Endothelial cell of umbilical vein (primary cell): ENCODE data around the gene ORC5. TPM values are rescaled to one million over a fixed set of nuclear protein-coding genes. Genes with fewer than 3 reads are reported as not detected.

Experiments
- BruUV-seq: library from RNA; stranded (reverse); fragments of 400-500 nt; replicated peaks from 2 replicates; lab custom pipeline; 2021; lab: Mats Ljungman, UMichigan
- CTCF ChIA-PET: fragments of 300-600, 350-600 bp; sonication (Branson Sonifier 250); formaldehyde crosslinking; loops from one replicate; lab custom pipeline; 2021; ENCODE audit warnings: antibody characterized with exemption, inconsistent platforms; lab: Charles Lee
- POLR2A ChIA-PET: fragments of 300-600, 350-600 bp; sonication (Branson Sonifier 250); formaldehyde crosslinking; loops from one replicate; lab custom pipeline; 2021; ENCODE audit warnings: antibody characterized with exemption, inconsistent platforms; lab: Charles Lee
- DNase-seq: peaks from one replicate; pipeline ENCODE4 v3.0.0-alpha.2; 2011; ENCODE audit warnings: low read depth, low spot score
- FAIRE-seq: peaks from 2 replicates; lab custom pipeline; 2011; peaks lifted over from hg19 to GRCh38; lab: Jason Lieb, UNC
- H2AFZ ChIP-seq: 2 replicates; pipeline ENCODE4 v1.6.0; 2012; ENCODE audit warnings: low read depth, low read length, control low read depth, inconsistent platforms
- H3K27ac ChIP-seq: 2 replicates; pipeline ENCODE4 v1.5.1; 2011; ENCODE audit warnings: low read depth, mild to moderate bottlenecking, control low read depth, low read length, moderate library complexity; ENCODE audit not compliant: insufficient read depth
- H3K27me3 ChIP-seq, 2 experiments: 2 replicates each; pipeline versions ENCODE4 v1.6.0 to v1.6.1; 2011; ENCODE audit warnings: low read length in 2 of 2, mixed read lengths in 1 of 2; ENCODE audit not compliant: control insufficient read depth in 2 of 2, insufficient read depth in 2 of 2
- H3K36me3 ChIP-seq, 2 experiments: 2 replicates in 1 of 2; 3 replicates in 1 of 2; pipeline ENCODE4 v1.5.1; 2011; ENCODE audit warnings: low read length in 2 of 2, mild to moderate bottlenecking in 1 of 2, moderate library complexity in 1 of 2; ENCODE audit not compliant: control insufficient read depth in 2 of 2, insufficient read depth in 2 of 2; ENCODE audit errors: extremely low read depth in 1 of 2
- H3K4me1 ChIP-seq: 3 replicates; pipeline ENCODE4 v1.5.1; 2011; ENCODE audit warnings: mild to moderate bottlenecking, low read length; ENCODE audit not compliant: control insufficient read depth, insufficient read depth; ENCODE audit errors: extremely low read depth
- H3K4me2 ChIP-seq: 2 replicates; pipeline ENCODE4 v1.6.1; 2011; ENCODE audit warnings: low read length, control low read depth, mixed read lengths; ENCODE audit not compliant: insufficient read depth
- H3K4me3 ChIP-seq, 3 experiments: fragments of 200-600 bp in 1 of 3; sonication (generic), shearing (Covaris generic) in 1 of 3; replicated peaks in 1 of 3; 2 replicates each; pipeline ENCODE4 v1.5.1; 2011 to 2016; ENCODE audit warnings: control low read depth in 3 of 3, low read length in 3 of 3, mild to moderate bottlenecking in 2 of 3, inconsistent platforms in 1 of 3, low read depth in 1 of 3, moderate library complexity in 1 of 3; ENCODE audit not compliant: insufficient read depth in 1 of 3
- H3K79me2 ChIP-seq: 2 replicates; pipeline ENCODE4 v1.6.0; 2012; ENCODE audit warnings: low read length, inconsistent platforms; ENCODE audit not compliant: control insufficient read depth, insufficient read depth
- H3K9ac ChIP-seq: replicated peaks from 2 replicates; pipeline ENCODE3; 2011; ENCODE audit warnings: low read length, control low read depth; ENCODE audit not compliant: insufficient read depth; ENCODE audit errors: extremely low read depth
- H3K9me1 ChIP-seq: replicated peaks from 3 replicates; pipeline ENCODE4 v1.6.0; 2011; ENCODE audit warnings: mild to moderate bottlenecking, low read length; ENCODE audit not compliant: control insufficient read depth, insufficient read depth; ENCODE audit errors: extremely low read depth
- H3K9me3 ChIP-seq: replicated peaks from 2 replicates; pipeline ENCODE4 v1.5.1; 2012; ENCODE audit warnings: low read length, inconsistent platforms; ENCODE audit not compliant: control insufficient read depth, insufficient read depth
- H4K20me1 ChIP-seq: replicated peaks from 2 replicates; pipeline ENCODE3; 2011; ENCODE audit warnings: mild to moderate bottlenecking, low read length; ENCODE audit not compliant: control insufficient read depth, insufficient read depth; ENCODE audit errors: extremely low read depth
- CTCF ChIP-seq, 2 donors: IDR thresholded peaks; 1 replicate in 1 of 2; 2 replicates in 1 of 2; pipeline ENCODE4 v1.5.1; 2011; ENCODE audit warnings: low read length in 2 of 2, mild to moderate bottlenecking in 2 of 2, moderate library complexity in 2 of 2, control low read depth in 1 of 2, inconsistent platforms in 1 of 2, low read depth in 1 of 2; ENCODE audit not compliant: insufficient read depth in 1 of 2; ENCODE audit errors: extremely low read depth in 1 of 2
- EZH2 ChIP-seq: IDR thresholded peaks from 2 replicates; pipeline ENCODE4 v1.6.1; 2012; ENCODE audit warnings: borderline replicate concordance, low read depth, mild to moderate bottlenecking, moderate library complexity, low read length, inconsistent platforms; ENCODE audit not compliant: severe bottlenecking
- FOS ChIP-seq: IDR thresholded peaks from 2 replicates; pipeline ENCODE4 v1.6.1; 2011; ENCODE audit warnings: mild to moderate bottlenecking, low read length, moderate library complexity, borderline replicate concordance; ENCODE audit not compliant: insufficient read depth
- GATA2 ChIP-seq: IDR thresholded peaks from 2 replicates; pipeline ENCODE4 v1.7.0; 2011; ENCODE audit warnings: low read depth, mild to moderate bottlenecking, moderate library complexity, mixed read lengths, low read length; ENCODE audit not compliant: insufficient read length, insufficient read depth
- JUN ChIP-seq: IDR thresholded peaks from 2 replicates; pipeline ENCODE4 v1.6.1; 2011; ENCODE audit warnings: borderline replicate concordance, low read depth; ENCODE audit not compliant: insufficient read length, insufficient read depth
- MAX ChIP-seq: IDR thresholded peaks from 2 replicates; pipeline ENCODE4 v1.6.1; 2011; ENCODE audit not compliant: insufficient read depth, insufficient read length
- MYC ChIP-seq: IDR thresholded peaks from one replicate; pipeline ENCODE4 v1.6.1; 2011; ENCODE audit warnings: mild to moderate bottlenecking, low read depth, low read length
- POLR2A ChIP-seq: IDR thresholded peaks from 2 replicates; pipeline ENCODE4 v1.6.1; 2012; ENCODE audit warnings: low read depth, mild to moderate bottlenecking, control low read depth, low read length
- POLR2AphosphoS5 ChIP-seq: IDR thresholded peaks from 2 replicates; pipeline ENCODE4 v1.6.1; 2012; ENCODE audit warnings: low read depth, mild to moderate bottlenecking, control low read depth, low read length, moderate library complexity; ENCODE audit not compliant: insufficient read depth
- dilution Hi-C: fragments of 300-500 bp; cut with MboI; formaldehyde crosslinking; loops from one replicate; pipeline ENCODE4 v1.15.0; 2019; ENCODE audit warnings: low sequenced_read_pairs; ENCODE audit not compliant: extremely low pct_ligation_motif_present
- intact Hi-C: fragments of 100-400 bp; cut with micrococcal nuclease; formaldehyde crosslinking; loops from one replicate; pipeline ENCODE4 v1.10.0; 2022
- polyA plus RNA-seq, 4 experiments: library from polyadenylated mRNA; depleted of rRNA in 3 of 4; stranded (reverse) in 3 of 4; unstranded in 1 of 4; fragments of >200 nt; gene quantifications; 2 replicates each; pipeline versions ENCODE4 v1.2.1 to v1.2.3, GENCODE V29; 2011 to 2012; ENCODE audit warnings: missing spikeins in 1 of 4
- total RNA-seq: library from RNA; stranded (reverse); gene quantifications from 2 replicates; pipeline ENCODE4 v1.2.3, GENCODE V29; 2021

Gene ORC5
- total and polyA plus RNA-seq, 2 donors (not counting 3 experiments of a cell fraction or from before 2014, with no cell fraction given): 7.9 to 21.1 TPM

- CTCF ChIA-PET: interaction anchor here (1.5 to 1.7 kb wide), 2 partner anchors 9 to 14 kb away, joined by 3 to 12 read pairs; no protein-coding TSS in a partner anchor
Observed at GRCh38 chr7:104241135-104241534, 33.3 kb upstream of the ORC5 start.

GRCh38 chr7:104240401-104240800 is 32.6 kb upstream of the ORC5 start:
- dilution Hi-C loops: no loop called here
- Histone ChIP-seq H3K79me2 (no peaks in the 10 kb centered on the region), H3K9me1 (no peaks in the 10 kb centered on the region), H3K27me3 (peaks cover 3 to 18% of the 10 kb centered on the region in 2 experiments), H3K9ac (no peak overlapping the region), H3K4me2 (no peak overlapping the region), H4K20me1 (no peaks in the 10 kb centered on the region), H2AFZ (no peak overlapping the region), H3K9me3 (no peaks in the 10 kb centered on the region), H3K4me1 (no peaks in the 10 kb centered on the region), H3K4me3 (no peak overlapping the region), H3K36me3 (no peaks in the 10 kb centered on the region), H3K27ac (no peak overlapping the region)
- ChIA-PET CTCF (interaction anchor here (2.0 kb wide), 1 partner anchor 9 kb away, joined by 24 read pairs; no protein-coding TSS in a partner anchor), POLR2A (no interaction called here)
- DNase-seq (no peak), FAIRE-seq (no peak)
- no TSS peak for BruUV-seq
- intact Hi-C loops: no loop called here
- TF ChIP-seq POLR2AphosphoS5 (no peak), FOS (no peak), EZH2 (no peak), JUN (no peak), CTCF (IDR thresholded peaks at IDR 0.05; ENCODE audit: extremely low read depth in 1 of 2, insufficient read depth in 1 of 2, low read depth in 1 of 2, low read length in 2 of 2) (no peak), MAX (no peak), GATA2 (no peak), POLR2A (no peak), MYC (no peak)

More at GRCh38 chr7:104241135-104241534, 33.3 kb upstream of the ORC5 start:
- H3K27ac ChIP-seq: no peak overlapping the region
- FAIRE-seq: no peak
- peaks cover 3 to 18% of the 10 kb centered on the region in 2 experiments for H3K27me3 ChIP-seq
- H3K79me2 ChIP-seq: no peaks in the 10 kb centered on the region
- BruUV-seq: no TSS peak
- POLR2A ChIA-PET: no interaction called here
- no peaks in the 10 kb centered on the region for H3K4me1 ChIP-seq
- no peak overlapping the region for H3K4me2 ChIP-seq
- DNase-seq: no peak
- dilution Hi-C loops: no loop called here
- no peaks in the 10 kb centered on the region for H4K20me1 ChIP-seq
- H3K9me1 ChIP-seq: no peaks in the 10 kb centered on the region
- intact Hi-C loops: no loop called here
- no peak overlapping the region for H2AFZ ChIP-seq
- H3K4me3 ChIP-seq: no peak overlapping the region
- H3K36me3 ChIP-seq: no peaks in the 10 kb centered on the region
- TF ChIP-seq EZH2 (no peak), MAX (no peak)
- no peak overlapping the region for H3K9ac ChIP-seq
- H3K9me3 ChIP-seq: no peaks in the 10 kb centered on the region
